Glomerular visceral epithelial cell (primary cell): ENCODE results near the gene UNG.

ENCODE experiments used
- DNase-seq: peaks from one replicate; pipeline ENCODE4 v3.0.0-alpha.2; 2016; ENCODE audit errors: extremely low spot score

Gene UNG

DNA sequence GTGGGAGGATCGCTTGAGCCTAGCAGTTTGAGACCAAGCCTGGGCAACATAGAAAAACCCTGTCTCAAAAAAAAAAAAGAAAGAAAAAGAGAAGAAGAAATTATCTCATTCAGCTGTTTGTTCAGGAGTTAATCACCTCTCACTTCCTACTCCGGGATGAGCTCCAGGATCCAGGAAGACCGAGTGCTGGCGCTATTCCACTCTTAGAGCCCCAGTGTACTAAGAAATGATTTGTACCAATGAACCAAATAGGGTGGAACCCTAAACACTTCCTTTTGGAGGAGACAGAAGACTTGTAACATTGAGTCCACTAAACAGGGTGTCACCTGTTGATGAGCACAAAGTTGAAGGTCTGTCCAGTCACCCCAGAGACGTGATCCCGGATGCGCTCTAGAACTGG is 7.7 kb upstream of the UNG start:
- DNase-seq = no peak

DNA sequence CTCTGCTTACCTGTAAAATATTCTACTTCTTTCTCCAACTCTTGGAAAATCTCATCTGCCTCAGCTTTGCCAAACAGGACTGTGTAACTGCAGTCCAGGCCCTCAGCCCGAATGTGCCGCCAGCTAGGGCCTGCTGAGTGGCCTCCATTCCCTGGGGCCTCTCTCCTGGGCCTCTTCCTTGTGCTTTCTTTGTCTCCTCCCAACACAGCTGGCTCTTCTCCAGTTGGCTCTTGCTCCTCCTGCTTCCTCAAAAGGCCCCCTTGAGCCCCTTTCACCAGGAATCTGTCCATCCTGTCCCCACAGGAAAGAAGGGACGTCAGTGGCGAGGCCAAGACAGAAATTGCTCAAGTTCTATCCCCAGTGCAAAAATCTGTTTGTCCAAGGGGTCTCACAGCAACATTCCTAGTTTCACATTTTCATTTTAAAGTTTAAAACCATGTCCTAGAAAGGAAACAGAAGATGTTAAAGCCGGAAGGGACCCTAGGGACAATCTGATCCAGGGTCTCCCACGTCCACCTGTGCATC is 4.8 kb upstream of the UNG start:
- no peak for DNase-seq

DNA sequence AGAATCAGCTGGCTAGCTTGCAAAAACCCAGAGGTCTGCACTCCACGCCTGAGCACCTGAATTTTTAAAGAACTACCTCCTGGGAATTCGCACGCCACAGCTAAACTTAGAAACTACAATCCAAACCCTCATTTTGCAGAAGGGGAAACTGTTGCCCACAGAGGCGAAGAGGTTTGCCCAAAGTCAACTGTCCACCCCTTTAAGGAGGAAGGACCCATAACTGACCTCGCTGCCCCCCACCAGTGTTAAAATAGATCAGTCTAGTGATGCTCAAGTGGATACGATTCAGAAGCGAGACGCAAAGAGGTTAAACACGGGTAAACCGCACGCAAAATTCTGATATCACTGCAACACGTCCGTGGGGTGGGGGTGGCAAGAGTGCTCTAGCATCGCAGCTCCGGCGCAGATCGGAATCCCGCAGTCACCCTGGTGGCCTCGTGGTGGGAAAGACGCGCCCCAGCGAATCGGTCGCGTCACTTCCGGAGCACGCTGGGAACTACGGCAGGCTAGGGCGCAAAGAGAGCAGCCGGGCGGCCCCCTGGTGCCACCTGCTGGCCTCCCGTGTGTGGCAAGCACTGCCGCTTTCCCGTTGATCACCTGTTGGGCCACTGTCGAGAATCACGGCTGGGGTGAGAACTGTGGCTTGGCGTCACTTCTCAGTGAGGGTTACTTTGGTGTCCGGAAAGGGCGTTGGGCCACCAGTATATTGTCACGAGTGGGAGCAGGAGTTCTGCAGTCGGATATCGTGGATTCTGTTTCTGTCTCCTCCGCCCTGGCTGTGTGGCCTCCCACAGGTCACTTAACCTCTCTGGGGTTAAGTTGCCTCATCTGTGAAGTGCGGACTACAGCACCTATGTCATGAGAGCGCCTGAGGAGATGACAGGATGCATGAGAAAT is 4.1 kb upstream of the UNG start, which contains the start of gene ALKBH2:
ALKBH2 (minus strand) TSS at position 451 of the 897 bp plus-strand sequence. CDS start 686 bp downstream, outside the sequence.
- DNase-seq = peak; percentile 89

DNA sequence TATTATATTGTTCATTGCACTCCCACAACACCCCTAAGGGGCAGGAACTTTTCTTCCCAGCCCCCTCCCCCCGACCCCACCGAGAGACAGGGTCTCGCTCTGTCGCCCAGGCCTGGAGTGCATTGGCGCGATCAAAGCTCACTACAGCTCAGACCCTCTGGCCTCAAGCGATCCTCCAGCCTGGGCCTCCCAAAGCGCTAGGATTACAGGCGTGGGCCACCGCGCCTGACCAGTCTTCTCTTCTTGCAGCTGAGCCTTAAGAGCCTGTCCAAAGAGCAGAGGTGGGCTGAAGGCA is 310 bp upstream of the UNG start:
- DNase-seq = no peak

DNA sequence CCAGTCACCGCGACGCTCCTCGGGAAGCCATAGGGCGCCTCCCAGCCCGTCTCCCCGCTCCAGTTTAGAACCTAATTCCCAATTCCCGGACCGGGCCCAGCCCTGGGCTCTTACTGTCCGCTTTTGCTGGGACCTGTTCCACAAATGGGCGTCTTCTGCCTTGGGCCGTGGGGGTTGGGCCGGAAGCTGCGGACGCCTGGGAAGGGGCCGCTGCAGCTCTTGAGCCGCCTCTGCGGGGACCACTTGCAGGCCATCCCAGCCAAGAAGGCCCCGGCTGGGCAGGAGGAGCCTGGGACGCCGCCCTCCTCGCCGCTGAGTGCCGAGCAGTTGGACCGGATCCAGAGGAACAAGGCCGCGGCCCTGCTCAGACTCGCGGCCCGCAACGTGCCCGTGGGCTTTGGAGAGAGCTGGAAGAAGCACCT is 797 bp downstream of the UNG start:
- peak; percentile 59 for DNase-seq

DNA sequence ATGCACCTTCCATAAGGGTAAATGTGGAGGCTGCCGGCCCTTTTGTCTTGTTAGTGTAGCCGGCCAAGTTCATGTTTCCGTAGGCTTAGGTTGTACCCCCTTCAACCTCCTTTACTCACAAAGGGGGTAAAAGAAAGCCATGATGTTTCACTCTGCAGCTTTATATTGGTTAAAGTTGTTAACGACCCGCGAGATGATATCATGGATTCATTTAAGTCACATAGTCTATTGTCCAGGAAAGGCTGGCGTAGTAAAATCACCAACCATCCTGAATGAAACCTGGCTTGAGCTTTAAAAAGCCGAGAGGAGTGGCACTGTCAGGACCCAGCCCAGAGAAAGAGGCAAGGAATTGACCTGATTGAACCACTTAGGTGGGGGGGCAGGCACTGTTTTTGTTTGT is 1.3 kb downstream of the UNG start:
- peak; percentile 4 for DNase-seq

DNA sequence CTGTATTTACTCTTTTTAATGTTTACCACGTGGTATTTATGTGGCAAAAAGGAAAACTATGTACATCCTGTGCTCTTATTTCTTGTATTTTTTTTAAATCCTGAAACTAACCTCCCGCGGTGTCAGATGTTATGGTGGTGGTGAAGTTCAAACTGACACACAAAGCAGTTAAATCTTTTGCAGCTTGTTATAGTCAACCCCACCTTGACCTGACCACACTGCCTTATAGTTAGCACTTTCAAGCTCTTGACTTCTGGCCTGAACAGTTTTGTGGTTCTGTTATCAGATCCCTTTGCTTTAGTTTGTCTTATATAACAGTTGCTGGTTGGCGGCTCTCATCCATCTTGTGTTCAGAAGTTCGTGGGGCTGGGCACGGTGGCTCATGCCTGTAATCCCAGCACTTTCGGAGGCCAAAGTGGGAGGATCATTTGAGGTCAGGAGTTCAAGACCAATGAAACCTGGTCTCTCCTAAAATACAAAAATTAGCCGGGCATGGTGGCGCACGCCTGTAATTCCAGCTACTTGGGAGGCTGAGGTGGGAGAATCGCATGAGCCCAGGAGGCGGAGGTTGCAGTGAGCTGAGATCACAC is 2.1 kb downstream of the UNG start:
- DNase-seq = no peak

DNA sequence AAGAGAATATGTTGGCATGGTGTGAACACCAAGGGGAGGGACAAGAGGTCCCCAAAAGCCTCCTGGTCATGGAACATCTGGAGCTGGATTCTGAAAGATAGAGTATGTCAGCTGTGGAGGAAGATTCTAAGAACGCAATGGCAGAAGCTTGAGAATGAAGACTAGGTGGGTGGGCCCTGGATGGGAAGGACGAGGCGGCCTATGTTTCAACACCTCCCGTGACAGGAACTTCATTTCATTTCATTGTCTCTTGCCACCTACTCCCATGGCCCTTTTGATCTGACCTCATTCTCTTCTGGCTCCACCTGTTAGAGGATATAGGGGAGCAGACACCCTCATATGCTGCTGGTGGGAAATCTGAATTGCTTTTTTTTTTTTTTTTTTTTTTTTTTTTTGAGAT is 3.3 kb downstream of the UNG start:
- no peak for DNase-seq

DNA sequence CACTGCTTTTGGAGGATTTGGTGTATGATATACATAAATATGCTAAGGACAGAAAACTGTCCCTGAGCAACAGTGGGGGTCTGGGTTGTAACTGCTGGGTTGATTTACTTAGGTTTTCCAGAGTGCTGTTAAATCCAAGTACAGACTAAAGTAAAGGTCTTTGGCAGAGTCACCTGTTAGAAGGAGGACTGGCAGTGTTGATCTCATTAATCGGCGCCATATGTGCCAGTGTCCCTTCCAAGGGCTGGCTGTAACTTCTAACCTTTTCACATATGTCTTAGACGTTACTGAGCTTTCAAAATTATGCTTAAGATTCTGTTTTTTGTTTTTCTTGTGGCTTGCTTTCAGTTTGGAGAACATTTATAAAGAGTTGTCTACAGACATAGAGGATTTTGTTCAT is 5.1 kb downstream of the UNG start:
- no peak for DNase-seq

DNA sequence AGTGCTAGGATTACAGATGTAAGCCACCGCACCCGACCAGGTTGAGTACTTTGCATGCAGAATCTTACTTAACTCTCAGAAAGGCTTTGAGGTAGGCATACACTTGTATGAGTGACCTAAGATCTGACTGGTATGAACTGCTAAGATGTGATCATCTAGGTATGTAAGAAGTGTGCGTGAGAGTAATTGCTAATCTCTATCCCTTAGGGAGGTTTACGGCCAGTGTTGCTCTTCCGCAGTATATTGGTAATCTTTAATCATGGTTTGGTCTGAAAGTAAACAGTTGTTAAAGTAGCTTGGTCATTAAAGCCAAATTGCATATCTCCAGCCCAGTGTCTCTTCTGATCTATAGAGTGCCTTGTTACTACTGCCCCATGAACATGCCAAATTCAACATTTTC is 7.8 kb downstream of the UNG start:
- DNase-seq = no peak

DNA sequence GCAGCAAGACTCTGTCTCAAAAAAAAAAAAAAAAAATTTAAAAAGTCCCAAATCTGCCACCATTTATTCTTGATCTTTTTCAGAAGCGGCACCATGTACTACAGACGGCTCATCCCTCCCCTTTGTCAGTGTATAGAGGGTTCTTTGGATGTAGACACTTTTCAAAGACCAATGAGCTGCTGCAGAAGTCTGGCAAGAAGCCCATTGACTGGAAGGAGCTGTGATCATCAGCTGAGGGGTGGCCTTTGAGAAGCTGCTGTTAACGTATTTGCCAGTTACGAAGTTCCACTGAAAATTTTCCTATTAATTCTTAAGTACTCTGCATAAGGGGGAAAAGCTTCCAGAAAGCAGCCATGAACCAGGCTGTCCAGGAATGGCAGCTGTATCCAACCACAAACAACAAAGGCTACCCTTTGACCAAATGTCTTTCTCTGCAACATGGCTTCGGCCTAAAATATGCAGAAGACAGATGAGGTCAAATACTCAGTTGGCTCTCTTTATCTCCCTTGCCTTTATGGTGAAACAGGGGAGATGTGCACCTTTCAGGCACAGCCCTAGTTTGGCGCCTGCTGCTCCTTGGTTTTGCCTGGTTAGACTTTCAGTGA is 12.5 kb downstream of the UNG start:
- DNase-seq = no peak

DNA sequence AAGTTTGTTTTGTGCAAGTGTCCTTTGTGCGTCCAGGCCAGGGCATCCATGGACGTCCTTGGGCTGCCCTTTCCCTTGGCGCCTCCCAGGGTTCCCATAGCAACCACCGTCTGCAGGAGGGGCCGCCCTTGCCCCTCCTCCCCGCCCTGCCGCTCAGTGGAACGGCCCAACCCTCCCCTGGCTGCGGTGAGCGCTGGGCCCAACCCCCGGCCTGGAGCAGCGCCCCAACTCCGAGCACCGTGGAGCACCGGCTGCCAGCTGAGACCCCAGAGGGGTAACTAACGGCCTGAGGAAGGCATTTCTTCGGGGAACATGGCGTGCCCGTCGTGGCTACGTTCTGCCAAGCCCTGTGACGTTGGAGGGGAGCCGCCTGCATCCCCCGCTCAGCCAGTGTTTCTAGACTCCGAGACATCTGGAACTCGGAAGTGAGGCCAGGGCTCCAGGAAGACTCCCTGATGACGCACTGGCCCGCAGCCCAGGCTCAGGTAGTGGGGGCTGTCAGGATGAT is 13.6 kb downstream of the UNG start:
- peak; percentile 63 for DNase-seq

DNA sequence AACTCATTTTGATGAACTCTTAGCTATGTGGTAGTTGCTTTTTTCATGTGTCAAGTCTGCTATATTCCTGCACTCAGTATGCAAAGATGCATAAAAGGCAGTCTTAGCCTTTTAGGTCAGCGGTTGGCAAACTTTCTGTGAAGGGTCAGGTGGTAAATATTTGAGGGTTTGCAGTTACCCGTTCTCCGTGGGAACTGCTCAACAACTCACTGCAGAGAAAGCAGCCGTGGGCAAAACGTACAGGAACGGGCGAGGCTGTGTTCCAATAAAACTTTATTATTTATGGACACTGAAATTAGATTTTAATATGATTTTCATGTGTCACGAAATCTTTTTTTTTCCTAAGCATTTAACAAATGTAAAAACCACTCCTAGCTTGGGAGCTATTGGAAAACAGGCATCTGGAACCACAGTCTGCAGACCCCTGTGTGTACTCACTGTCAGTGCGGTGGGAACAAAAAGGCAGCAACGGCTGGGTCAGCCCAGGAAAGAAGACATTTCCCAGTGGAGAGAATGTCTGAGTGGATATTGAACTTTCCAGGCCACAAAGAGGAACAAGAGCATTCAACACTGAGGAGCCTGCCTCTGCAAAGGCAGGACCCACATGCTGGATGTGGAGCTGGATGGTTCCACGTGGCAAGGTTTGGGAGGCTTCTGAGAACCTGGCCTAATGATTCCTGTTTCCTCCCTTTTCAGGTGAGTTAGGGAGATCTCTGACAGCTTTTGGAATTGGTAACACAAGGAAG is 15.5 kb downstream of the UNG start:
- DNase-seq = no peak

DNA sequence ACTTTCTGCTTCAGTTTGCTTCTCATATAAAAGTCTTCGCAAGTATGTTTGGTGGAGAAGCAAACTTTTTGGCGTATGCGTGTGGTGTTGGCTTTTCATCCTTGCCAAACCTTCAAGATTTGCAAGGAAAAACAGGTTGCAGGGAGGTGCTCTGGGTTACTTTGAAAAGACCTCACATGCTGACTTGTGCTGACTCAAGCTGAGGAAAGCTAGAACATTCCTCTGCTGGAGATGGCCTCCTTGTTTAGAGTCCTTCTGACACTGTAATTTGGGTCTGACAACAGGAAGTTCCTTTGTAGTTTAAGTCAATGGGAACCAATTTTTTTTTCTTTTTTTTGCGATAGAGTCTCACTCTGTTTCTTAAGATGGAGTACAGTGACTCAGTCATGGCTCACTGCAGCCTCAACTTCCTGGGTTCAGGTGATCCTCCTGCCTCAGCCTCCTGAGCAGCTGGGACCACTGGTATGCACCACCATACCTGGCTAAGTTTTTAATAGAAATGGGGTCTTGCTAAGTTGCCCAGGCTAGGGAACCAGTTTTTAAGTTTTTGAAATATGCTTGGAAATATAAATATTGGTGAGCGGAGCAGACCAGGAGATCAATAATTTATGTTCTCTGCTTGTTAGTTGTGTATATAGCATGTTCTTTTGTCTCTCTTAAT is 16.4 kb downstream of the UNG start:
- DNase-seq = no peak

DNA sequence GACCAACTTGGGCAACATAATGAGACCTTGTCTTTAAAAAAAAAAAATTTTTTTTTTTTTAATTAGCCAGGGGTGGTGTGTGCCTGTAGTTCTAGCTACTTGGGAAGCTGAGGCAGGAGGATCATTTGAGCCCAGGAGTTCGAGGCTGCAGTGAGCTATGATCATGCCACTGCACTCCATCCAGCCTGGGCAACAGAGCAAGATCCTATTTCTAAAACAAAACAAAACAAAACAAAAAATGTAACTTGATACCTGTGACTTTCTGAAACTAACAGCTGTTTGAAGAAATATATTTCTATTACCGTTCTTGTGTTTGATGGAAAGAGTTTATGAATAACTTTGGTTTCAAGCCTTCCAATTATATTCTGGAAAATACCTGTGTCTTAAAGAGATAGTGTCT is 17.2 kb downstream of the UNG start:
- no peak for DNase-seq

DNA sequence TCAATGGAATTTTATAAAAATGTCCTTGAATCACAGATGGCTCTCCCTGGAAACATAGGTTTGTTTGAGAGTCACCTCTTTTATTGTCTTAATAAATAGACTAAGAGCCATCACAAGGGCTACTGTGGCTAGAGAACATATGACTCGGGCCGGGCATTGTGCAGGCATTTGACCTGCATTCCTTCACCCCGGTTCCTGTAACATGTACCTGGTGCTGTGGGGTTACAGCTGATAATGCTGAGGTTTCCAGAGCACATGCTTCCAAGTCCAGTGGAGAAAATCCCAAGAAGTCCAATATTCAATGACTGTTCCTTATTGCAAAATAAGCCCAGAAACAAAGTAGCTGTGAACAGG is 18.0 kb downstream of the UNG start:
- no peak for DNase-seq

DNA sequence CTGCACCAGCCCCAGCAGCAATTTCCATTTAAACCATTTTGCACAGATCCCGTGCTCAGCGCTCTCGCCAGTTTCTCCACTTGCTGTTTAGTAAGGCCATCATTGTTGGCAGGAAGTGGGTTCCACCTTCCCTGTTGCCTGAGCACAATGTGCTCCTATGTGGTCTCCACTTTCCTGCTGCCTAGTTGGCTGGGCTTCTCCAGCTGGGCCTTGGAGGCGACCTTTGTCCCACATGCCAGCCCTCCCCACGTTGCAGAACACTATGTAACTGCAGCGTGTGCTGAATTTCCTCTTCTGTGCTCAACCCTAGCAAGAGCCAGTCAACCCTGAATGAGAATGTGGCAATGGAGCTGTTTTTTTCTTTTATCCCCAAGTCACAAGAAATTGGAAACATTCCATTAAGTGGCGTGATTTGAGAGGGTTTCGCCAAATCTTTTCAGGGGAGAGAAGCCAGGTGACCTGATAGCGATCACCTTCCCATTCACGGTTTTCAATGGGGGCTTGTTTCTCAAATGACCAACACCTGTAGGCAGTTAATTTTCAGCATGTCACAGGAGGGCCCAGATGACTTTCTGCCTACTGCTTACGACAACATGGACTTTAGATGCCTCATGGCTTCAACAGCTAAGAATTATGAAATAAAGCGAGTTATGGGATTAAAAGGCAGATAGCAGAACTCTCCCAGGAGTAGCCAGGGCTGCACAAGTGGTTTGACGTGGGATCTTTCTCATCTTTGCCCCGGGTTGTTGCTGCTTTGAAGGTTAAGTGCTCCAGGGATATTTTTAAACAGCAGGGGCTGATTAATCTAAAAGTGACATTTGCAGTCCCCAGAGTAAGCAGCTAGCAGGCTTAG is 18.6 kb downstream of the UNG start, which contains the start of gene ACACB:
ACACB (plus strand) TSS at position 830 of the 853 bp plus-strand sequence. CDS start 22,819 bp downstream, outside the sequence.
- no peak for DNase-seq

DNA sequence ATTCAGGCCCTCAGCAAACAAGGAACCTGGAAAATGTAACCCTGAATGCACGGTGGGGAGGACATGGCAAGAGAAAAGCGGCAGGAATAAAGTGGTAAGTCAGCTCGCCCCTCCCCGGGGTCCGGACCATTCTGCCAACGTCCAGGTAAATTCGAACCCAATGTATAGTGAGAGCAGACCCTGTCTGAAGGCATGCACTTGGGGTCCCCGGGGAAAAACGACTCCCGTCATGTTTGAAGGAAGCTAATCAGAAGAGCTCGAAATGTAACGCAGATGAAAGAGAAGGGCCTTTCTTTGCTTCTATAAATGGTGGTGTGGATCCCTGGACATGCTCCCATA is 19.2 kb downstream of the UNG start:
- no peak for DNase-seq

DNA sequence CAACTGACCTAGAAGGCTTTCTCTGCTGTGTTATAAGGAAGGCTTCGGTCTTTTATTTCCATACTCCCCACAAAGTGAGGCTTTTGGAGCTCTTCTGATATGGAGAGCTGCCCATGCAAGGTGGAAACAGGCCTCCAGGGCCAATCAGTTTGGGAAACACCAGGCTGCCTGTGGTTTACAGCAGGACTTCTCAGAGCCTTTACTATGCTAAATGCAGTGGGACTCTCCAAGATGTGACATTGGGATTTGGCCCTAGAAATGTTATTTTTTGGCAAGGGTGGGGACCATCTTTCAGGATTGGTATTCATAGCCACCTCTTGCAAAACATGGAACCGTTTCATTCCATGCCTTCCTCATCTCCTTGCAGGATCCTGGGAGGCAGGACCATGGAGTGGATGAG is 22.7 kb downstream of the UNG start:
- DNase-seq = no peak

DNA sequence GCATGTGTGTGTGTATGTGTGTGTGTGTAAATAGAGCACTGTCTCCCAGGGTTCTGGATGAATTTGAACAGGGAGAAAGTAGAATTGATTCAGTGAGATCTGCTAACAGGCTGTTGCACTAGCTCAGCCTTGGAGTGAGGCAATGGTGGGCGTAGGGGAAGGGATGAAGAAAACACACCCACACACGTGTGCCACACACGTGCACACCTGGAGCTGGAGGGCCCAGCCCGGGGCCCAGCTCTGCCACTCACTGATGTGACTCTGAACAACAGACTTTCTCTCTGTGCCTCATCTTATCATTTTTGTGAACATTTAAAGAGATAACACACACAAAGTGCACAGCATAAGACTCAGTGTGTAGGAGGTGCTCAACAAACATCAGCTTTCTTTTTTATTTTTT is 23.2 kb downstream of the UNG start:
- no peak for DNase-seq
